ENCODE measurements around the gene MCHR1.

DNA sequence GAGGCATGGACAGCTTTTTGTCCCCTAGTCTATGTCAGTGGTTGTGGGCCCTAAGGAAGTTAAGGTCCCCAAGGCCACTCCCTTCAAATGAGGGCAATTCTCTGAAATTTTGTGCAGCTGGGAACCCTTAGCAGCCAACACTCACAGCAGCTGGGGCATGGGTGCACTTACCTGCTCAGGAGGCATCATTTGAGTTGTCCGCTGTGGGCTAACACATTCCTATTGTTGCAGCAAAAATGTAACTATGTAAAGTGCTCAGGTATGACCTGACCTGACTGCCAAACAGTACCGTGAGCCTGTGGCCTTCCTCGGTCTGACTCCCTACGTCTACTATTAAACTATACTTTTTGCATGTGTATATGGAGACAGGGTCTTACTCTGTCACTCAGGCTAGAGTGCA lies 37.0 kb upstream of the MCHR1 start:
- no peak for TF ChIP-seq POLR2A (IDR thresholded peaks at IDR 0.05)
- TF ChIP-seq, protein P1, sequence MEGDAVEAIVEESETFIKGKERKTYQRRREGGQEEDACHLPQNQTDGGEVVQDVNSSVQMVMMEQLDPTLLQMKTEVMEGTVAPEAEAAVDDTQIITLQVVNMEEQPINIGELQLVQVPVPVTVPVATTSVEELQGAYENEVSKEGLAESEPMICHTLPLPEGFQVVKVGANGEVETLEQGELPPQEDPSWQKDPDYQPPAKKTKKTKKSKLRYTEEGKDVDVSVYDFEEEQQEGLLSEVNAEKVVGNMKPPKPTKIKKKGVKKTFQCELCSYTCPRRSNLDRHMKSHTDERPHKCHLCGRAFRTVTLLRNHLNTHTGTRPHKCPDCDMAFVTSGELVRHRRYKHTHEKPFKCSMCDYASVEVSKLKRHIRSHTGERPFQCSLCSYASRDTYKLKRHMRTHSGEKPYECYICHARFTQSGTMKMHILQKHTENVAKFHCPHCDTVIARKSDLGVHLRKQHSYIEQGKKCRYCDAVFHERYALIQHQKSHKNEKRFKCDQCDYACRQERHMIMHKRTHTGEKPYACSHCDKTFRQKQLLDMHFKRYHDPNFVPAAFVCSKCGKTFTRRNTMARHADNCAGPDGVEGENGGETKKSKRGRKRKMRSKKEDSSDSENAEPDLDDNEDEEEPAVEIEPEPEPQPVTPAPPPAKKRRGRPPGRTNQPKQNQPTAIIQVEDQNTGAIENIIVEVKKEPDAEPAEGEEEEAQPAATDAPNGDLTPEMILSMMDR (IDR thresholded peaks at IDR 0.05) = no peak
